Testis (tissue), 2 donors: Measurements from ENCODE around the gene EYA3.

ENCODE experiments used
- CTCF ChIP-seq, 3 experiments: fragments of 450-650 bp in 2 of 3; fragments of 200-600 bp in 1 of 3; sonication (generic) in 1 of 3; IDR thresholded peaks; one replicate each; pipeline ENCODE4 v1.5.1; 2016 to 2019; ENCODE audit warnings: antibody characterized with exemption in 3 of 3, mild to moderate bottlenecking in 2 of 3, moderate library complexity in 1 of 3
- POLR2A ChIP-seq: fragments of 450-650 bp; IDR thresholded peaks from one replicate; pipeline ENCODE4 v1.6.1; 2017; ENCODE audit warnings: antibody characterized with exemption, mild to moderate bottlenecking, moderate library complexity

GRCh38 chr1:28085129-28085528 is 3.3 kb downstream of the EYA3 start:
- TF ChIP-seq CTCF (IDR thresholded peaks at IDR 0.05): no peak
- TF ChIP-seq POLR2A: no peak
